ENCODE data around the gene LRRC10. TPM values are rescaled to one million over a fixed set of nuclear protein-coding genes. Genes with fewer than 3 reads are reported as not detected.

The LRRC10 gene
- total and polyA plus RNA-seq, 10 of the 15 experiments (the other 5 are each of a cell fraction or from before 2014, with no cell fraction given), result not detected

DNA sequence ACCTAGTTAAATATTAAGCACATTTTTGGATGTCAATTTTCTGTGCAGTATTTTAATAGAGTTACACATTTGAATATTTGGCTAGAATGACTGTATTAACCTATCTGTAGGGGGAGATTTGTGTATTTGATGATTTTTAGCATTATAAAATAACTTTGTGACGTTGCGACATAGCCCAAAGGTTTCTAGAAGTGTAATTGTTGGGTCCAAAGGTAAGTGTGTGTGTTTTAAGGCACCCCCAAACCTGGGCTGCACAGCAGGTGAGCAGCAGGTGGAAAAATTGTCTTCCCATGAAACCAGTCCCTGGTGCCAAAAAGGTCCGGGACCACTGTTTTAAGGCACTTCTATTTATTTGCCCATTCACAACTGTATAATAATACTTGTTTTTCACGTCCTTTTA is 22.2 kb downstream of the LRRC10 start:
- no peak for DNase-seq (ENCODE audit: low read depth, low spot score)
- in situ Hi-C loops (cut with MboI), result no loop called here
- intact Hi-C loops (cut with micrococcal nuclease; ENCODE audit: unreplicated experiment), result loop anchor here (5.0 kb wide), 1 partner anchor 231 kb away; the partner anchor contains the start of gene YEATS4
- no peak overlapping the region for H3K9ac ChIP-seq (ENCODE audit: control insufficient read depth, insufficient read depth, low read length)
- no peaks in the 10 kb centered on the region for H3K9me3 ChIP-seq (replicated peaks; ENCODE audit: control insufficient read depth, insufficient read depth, low read length)
- H3K36me3 ChIP-seq (ENCODE audit: control insufficient read depth in 2 of 2, insufficient read depth in 2 of 2, low read length in 1 of 2), result peaks cover 5 to 40% of the 10 kb centered on the region in 2 experiments
- H3K27ac ChIP-seq (ENCODE audit: control insufficient read depth, insufficient read depth), result no peak overlapping the region
- no TSS peak for BruUV-seq (replicated peaks)
- H3K79me2 ChIP-seq (ENCODE audit: control insufficient read depth, insufficient read depth, low read length), result peaks cover 27% of the 10 kb centered on the region
- no peak for FAIRE-seq
- H3K27me3 ChIP-seq (replicated peaks in 1 of 2; ENCODE audit: control insufficient read depth in 2 of 2, insufficient read depth in 2 of 2, low read length in 1 of 2), result no peaks in the 10 kb centered on the region
- no peak overlapping the region for H3K4me2 ChIP-seq (ENCODE audit: control insufficient read depth, insufficient read depth)
- TF ChIP-seq E4F1 (IDR thresholded peaks at IDR 0.05; ENCODE audit: borderline replicate concordance, partially characterized antibody) (no peak), NR2C1 (IDR thresholded peaks at IDR 0.05) (no peak), EED (IDR thresholded peaks at IDR 0.05; ENCODE audit: low read depth) (no peak), ASH2L (IDR thresholded peaks at IDR 0.05; ENCODE audit: borderline replicate concordance, low read depth) (no peak), ZBED1 (IDR thresholded peaks at IDR 0.05; ENCODE audit: borderline replicate concordance) (no peak), ZNF622 (IDR thresholded peaks at IDR 0.05) (no peak), ZZZ3 (IDR thresholded peaks at IDR 0.05; ENCODE audit: control insufficient read depth, insufficient read length, low read depth) (no peak), BACH1 (IDR thresholded peaks at IDR 0.05; ENCODE audit: borderline replicate concordance) (no peak), CHD1 (IDR thresholded peaks at IDR 0.05; ENCODE audit: low read depth, low read length) (no peak), RB1 (IDR thresholded peaks at IDR 0.05; ENCODE audit: borderline replicate concordance) (no peak), NR2C2 (IDR thresholded peaks at IDR 0.05; ENCODE audit: borderline replicate concordance, control insufficient read depth, insufficient read length, low read depth) (no peak), RAD51 (IDR thresholded peaks at IDR 0.05) (no peak), IRF5 (IDR thresholded peaks at IDR 0.05; ENCODE audit: borderline replicate concordance) (no peak), PRDM15 (CRISPR knock-in tag; IDR thresholded peaks at IDR 0.05) (no peak), PAX5 (IDR thresholded peaks at IDR 0.05; ENCODE audit: borderline replicate concordance, low read depth, low read length) (no peak)
- ChIA-PET RAD21 (ENCODE audit: unreplicated experiment) (no interaction called here), SMC1A (ENCODE audit: uncharacterized antibody, unreplicated experiment) (no interaction called here), POLR2A (interaction anchor here (1.3 kb wide), 1 partner anchor 12 kb away, joined by 4 read pairs; no protein-coding TSS in a partner anchor), CTCF (no interaction called here)
- no peaks in the 10 kb centered on the region for H4K20me1 ChIP-seq (ENCODE audit: control insufficient read depth, insufficient read depth)
- WGBS (ENCODE audit: insufficient coverage, insufficient replicate concordance, low lambda C conversion rate, missing lambda C conversion rate), result 100% methylated on average over 4 of the region's 4 CpGs
- peaks cover 4% of the 10 kb centered on the region; the same call in 1 of the 2 replicates for H3K4me1 ChIP-seq (ENCODE audit: control insufficient read depth, insufficient read depth, low read length)
- H3K4me3 ChIP-seq, result no peak overlapping the region
- no peak for ATAC-seq
- no peak overlapping the region for H2AFZ ChIP-seq (ENCODE audit: control insufficient read depth, low read depth, low read length)

All from GM12878 (cell line).